ENCODE data around the gene TTC32. TPM values are rescaled to one million over a fixed set of nuclear protein-coding genes. Genes with fewer than 3 reads are reported as not detected.
"Not testable (repeated sequence)": the region's sequence is repeated elsewhere in the genome, so short reads cannot be mapped to it uniquely, and the experiment has no call there.

Gene TTC32
- total RNA-seq, 1 experiment from 2014 or later = 12.7 TPM

- DNase-seq (ENCODE audit: low read depth, low spot score) = no peak
- no peak for ATAC-seq
- peaks cover 30% of the 10 kb centered on the region for H3K4me1 ChIP-seq (ENCODE audit: control insufficient read depth, insufficient read depth, low read length)
- ChIA-PET CTCF (no interaction called here), POLR2A (interaction anchor here (0.7 kb wide), 1 partner anchor 361 kb away, joined by 3 read pairs; no protein-coding TSS in a partner anchor)
- H3K4me3 ChIP-seq (ENCODE audit: low read depth in 2 of 2, low read length in 2 of 2) = no peak overlapping the region
- intact Hi-C loops (cut with micrococcal nuclease; ENCODE audit: unreplicated experiment) (no loop called here), in situ Hi-C loops (cut with HindIII; ENCODE audit: low pct_unique_long_range_greater_than_20kb, low sequenced_read_pairs) (no loop called here)
- TF ChIP-seq POLR2AphosphoS5 (IDR thresholded peaks at IDR 0.05; ENCODE audit: low read depth, low read length) = no peak
- TF ChIP-seq REST (IDR thresholded peaks at IDR 0.05; ENCODE audit: insufficient read depth in 1 of 2, low read depth in 2 of 2, low read length in 1 of 2) = no peak
- TF ChIP-seq SIN3A (IDR thresholded peaks at IDR 0.05; ENCODE audit: borderline replicate concordance, insufficient read depth, low read depth, low read length) = no peak
- no peak for TF ChIP-seq CTCF (IDR thresholded peaks at IDR 0.05)
- no peak for TF ChIP-seq TCF7L2 (IDR thresholded peaks at IDR 0.05; ENCODE audit: low read depth, low read length)
- H3K27ac ChIP-seq (ENCODE audit: low read length) = no peak overlapping the region
- H3K27me3 ChIP-seq (ENCODE audit: control insufficient read depth, insufficient read depth, low read length) = no peaks in the 10 kb centered on the region
- no peaks in the 10 kb centered on the region for H3K9me3 ChIP-seq (ENCODE audit: control insufficient read depth, insufficient read depth, low read depth, low read length)
- H3K36me3 ChIP-seq (ENCODE audit: control insufficient read depth, insufficient read depth, low read length) = peaks cover 8% of the 10 kb centered on the region; the same call in 1 of the 2 replicates
- BruUV-seq (replicated peaks) = no TSS peak
Observed at GRCh38 chr2:19894134-19894792, 7.5 kb downstream of the TTC32 start.

- Histone ChIP-seq H3K27ac (ENCODE audit: low read length) (no peak overlapping the region), H3K4me1 (ENCODE audit: control insufficient read depth, insufficient read depth, low read length) (peaks cover 23% of the 10 kb centered on the region), H3K27me3 (ENCODE audit: control insufficient read depth, insufficient read depth, low read length) (no peaks in the 10 kb centered on the region), H3K4me3 (ENCODE audit: low read depth in 2 of 2, low read length in 2 of 2) (no peak overlapping the region), H3K36me3 (ENCODE audit: control insufficient read depth, insufficient read depth, low read length) (peaks cover 8% of the 10 kb centered on the region; the same call in 1 of the 2 replicates), H3K9me3 (ENCODE audit: control insufficient read depth, insufficient read depth, low read depth, low read length) (no peaks in the 10 kb centered on the region)
- ATAC-seq (no peak), DNase-seq (ENCODE audit: low read depth, low spot score) (no peak)
- intact Hi-C loops (cut with micrococcal nuclease; ENCODE audit: unreplicated experiment) = no loop called here
- BruUV-seq (replicated peaks) = no TSS peak
- POLR2A ChIA-PET = no interaction called here
- CTCF ChIA-PET = no interaction called here
- TF ChIP-seq POLR2AphosphoS5 (IDR thresholded peaks at IDR 0.05; ENCODE audit: low read depth, low read length) = no peak
- no peak for TF ChIP-seq CTCF (IDR thresholded peaks at IDR 0.05)
- no peak for TF ChIP-seq REST (IDR thresholded peaks at IDR 0.05; ENCODE audit: insufficient read depth in 1 of 2, low read depth in 2 of 2, low read length in 1 of 2)
- in situ Hi-C loops (cut with HindIII; ENCODE audit: low pct_unique_long_range_greater_than_20kb, low sequenced_read_pairs) = no loop called here
Observed at GRCh38 chr2:19893520-19894133, 8.2 kb downstream of the TTC32 start.

- in situ Hi-C loops (cut with HindIII; ENCODE audit: low pct_unique_long_range_greater_than_20kb, low sequenced_read_pairs); H3K9me3 ChIP-seq (ENCODE audit: control insufficient read depth, insufficient read depth, low read depth, low read length); BruUV-seq (replicated peaks); intact Hi-C loops (cut with micrococcal nuclease; ENCODE audit: unreplicated experiment); H3K4me1 ChIP-seq (ENCODE audit: control insufficient read depth, insufficient read depth, low read length); H3K27me3 ChIP-seq (ENCODE audit: control insufficient read depth, insufficient read depth, low read length); DNase-seq (ENCODE audit: low read depth, low spot score); CTCF ChIA-PET; ATAC-seq; H3K4me3 ChIP-seq (ENCODE audit: low read depth in 2 of 2, low read length in 2 of 2); H3K36me3 ChIP-seq (ENCODE audit: control insufficient read depth, insufficient read depth, low read length); POLR2A ChIA-PET; H3K27ac ChIP-seq (ENCODE audit: low read length): not testable (repeated sequence)
Observed at GRCh38 chr2:19891971-19892370, 9.8 kb downstream of the TTC32 start.
